GM18499 (cell line): ENCODE measurements around the gene PGM3.

Experiments used
- ATAC-seq: cut with Tn5 transposase; IDR thresholded peaks from one replicate; pipeline ENCODE4 v1.9.1; 2021; ENCODE audit warnings: moderate number of reproducible peaks; ENCODE audit not compliant: insufficient read depth, unreplicated experiment

PGM3 gene

GRCh38 chr6:83124553-83124952 is 68.5 kb downstream of the PGM3 start:
- no peak for ATAC-seq

DNA sequence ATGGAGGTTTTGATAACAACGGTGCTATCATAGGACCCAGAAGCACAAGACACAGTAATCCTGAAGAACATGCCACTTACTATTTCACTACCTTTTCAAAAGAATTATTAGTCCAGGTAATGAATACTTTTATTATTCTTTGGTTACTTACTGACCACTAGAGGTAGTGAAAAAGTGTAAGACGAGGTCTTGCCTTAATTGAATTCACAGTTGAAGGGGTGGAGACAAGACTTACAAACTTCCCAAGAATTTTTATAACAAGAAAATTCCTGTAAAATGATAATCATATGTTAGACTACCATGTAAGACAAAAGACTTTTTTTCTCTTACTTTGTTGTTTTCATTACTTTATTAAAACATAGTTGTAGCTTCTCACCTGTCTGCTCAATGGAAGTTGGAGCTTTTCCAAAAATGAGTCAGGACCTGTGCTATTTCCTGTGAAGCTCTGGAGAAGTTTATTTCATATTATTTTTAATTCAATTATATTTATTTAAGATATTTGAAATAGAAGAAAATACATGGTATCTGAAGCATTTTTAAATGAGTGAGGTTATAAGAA is 73.2 kb downstream of the PGM3 start:
- no peak for ATAC-seq

DNA sequence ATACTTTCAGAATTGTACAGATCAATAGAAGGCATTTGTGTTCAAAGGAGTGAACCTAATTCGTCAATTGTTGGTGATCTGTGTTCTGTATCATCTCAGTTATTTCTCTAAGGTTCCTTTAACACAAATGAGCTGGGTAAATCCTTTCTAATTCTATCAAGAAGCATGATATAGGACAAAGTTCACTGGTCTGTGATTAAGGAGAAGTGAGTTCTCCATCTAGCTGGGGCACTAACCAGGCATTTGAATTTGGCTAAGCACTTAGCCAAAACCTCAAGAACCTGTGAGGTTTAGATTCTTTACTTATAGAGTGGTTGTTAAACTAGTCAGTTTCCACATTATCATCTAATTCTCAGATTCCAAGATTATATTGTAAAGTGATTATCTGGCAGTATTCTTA is 75.3 kb downstream of the PGM3 start:
- ATAC-seq, result no peak
